Kidney epithelial cell (primary cell): ENCODE measurements around the gene CPN2. TPM values are rescaled to one million over a fixed set of nuclear protein-coding genes. Genes with fewer than 3 reads are reported as not detected.

Source experiments
- DNase-seq: peaks from one replicate; pipeline ENCODE4 v3.0.0-alpha.2; 2010; ENCODE audit warnings: low read depth
- H3K27me3 ChIP-seq: 2 replicates; pipeline ENCODE4 v1.6.0; 2011; ENCODE audit warnings: low read length; ENCODE audit not compliant: control insufficient read depth, insufficient read depth
- H3K36me3 ChIP-seq: 2 replicates; pipeline ENCODE4 v1.5.1; 2011; ENCODE audit warnings: low read length; ENCODE audit not compliant: control insufficient read depth, insufficient read depth
- H3K4me3 ChIP-seq: 2 replicates; pipeline ENCODE4 v1.5.1; 2011; ENCODE audit warnings: low read depth, mild to moderate bottlenecking, control low read depth, low read length
- total RNA-seq: library from RNA; depleted of rRNA; stranded (reverse); fragments of >200 nt; gene quantifications from 2 replicates; pipeline ENCODE4 v1.2.3, GENCODE V29; 2015
- TF ChIP-seq, protein P1 (sequence below): IDR thresholded peaks from 2 replicates; pipeline ENCODE4 v1.5.1; 2011; ENCODE audit warnings: mild to moderate bottlenecking, moderate library complexity, low read length, control low read depth, inconsistent platforms; ENCODE audit not compliant: insufficient read depth, poor library complexity, severe bottlenecking

The CPN2 gene
- total RNA-seq, 1 donor from 2014 or later = not detected

DNA sequence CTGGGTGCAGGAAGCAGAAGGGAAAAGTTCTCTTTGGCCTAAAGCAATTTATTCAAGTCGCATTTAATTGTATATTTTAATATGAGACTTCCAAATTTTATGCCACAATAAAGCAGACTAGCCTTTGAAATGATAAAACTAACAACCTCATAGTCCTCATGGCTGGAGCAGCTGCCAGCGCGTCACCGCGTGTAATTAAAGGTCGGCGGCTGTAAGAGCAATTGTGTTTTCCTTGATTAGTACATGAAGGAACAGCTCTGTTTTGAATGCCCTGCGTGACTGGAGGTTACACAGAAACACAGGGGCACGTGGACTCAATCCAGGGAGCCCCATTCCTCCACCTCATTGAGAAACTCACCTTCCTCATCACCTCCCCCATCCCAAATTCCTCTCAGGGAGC, 28.5 kb upstream of the CPN2 start:
- DNase-seq = no peak
- Histone ChIP-seq H3K36me3 (no peaks in the 10 kb centered on the region), H3K4me3 (no peak overlapping the region), H3K27me3 (peaks cover 26% of the 10 kb centered on the region)
- TF ChIP-seq, protein P1, sequence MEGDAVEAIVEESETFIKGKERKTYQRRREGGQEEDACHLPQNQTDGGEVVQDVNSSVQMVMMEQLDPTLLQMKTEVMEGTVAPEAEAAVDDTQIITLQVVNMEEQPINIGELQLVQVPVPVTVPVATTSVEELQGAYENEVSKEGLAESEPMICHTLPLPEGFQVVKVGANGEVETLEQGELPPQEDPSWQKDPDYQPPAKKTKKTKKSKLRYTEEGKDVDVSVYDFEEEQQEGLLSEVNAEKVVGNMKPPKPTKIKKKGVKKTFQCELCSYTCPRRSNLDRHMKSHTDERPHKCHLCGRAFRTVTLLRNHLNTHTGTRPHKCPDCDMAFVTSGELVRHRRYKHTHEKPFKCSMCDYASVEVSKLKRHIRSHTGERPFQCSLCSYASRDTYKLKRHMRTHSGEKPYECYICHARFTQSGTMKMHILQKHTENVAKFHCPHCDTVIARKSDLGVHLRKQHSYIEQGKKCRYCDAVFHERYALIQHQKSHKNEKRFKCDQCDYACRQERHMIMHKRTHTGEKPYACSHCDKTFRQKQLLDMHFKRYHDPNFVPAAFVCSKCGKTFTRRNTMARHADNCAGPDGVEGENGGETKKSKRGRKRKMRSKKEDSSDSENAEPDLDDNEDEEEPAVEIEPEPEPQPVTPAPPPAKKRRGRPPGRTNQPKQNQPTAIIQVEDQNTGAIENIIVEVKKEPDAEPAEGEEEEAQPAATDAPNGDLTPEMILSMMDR = no peak

DNA sequence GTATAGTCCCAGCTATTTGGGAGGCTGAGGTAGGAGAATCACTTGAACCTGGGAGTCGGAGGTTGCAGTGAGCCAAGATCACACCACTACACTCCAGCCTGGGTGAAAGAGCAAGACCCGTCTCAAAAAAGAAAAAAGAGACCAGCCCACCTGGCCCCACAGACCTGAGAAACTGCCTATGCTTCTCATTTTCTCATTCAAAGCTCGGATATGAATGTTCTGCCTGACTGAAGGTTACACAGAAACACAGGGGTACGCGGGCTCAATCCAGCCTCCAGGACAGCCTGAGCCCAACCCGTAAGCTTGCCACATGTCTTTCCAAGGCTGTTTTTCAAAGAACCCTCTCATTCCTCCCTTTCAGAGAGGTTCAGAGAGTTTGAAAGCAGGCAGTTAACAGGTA, 28.1 kb upstream of the CPN2 start:
- no peak overlapping the region for H3K4me3 ChIP-seq
- peaks cover 22% of the 10 kb centered on the region for H3K27me3 ChIP-seq
- no peak for DNase-seq
- H3K36me3 ChIP-seq = no peaks in the 10 kb centered on the region
- TF ChIP-seq, protein P1 = no peak

DNA sequence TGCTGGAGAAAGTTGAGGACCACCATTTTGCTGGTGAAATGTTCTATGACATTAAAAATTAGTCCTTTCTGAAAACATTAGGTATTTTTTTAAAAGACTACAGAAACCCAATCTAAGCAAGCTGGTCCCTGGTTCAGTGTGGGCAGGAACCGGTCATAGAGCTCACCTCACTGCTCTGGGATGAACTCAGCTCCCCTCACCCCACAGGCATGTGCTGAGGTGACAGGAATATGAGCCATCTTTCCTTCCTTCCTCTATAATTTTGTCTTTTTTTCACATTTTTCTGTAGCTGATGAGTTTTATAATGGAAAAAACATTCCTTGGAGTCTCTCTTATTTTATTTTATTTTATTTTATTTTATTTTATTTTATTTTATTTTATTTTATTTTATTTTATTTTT, 26.6 kb upstream of the CPN2 start:
- peaks cover 15% of the 10 kb centered on the region for H3K27me3 ChIP-seq
- DNase-seq = no peak
- no peaks in the 10 kb centered on the region for H3K36me3 ChIP-seq
- no peak overlapping the region for H3K4me3 ChIP-seq
- TF ChIP-seq, protein P1 = no peak

DNA sequence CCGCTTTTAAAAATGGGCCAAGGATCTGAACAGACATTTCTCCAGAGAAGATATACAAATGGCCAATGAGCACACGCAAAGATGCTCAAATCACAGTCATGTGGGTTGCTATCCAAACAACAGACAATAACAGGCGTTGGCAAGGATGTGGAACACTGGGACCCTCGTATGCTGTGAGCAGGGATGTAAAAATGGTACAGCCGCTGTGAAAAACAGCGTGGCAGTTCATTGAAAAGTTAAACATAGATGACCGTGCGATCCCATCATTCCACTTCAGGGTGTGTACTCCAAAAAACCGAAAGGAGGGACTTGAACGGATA, 25.1 kb upstream of the CPN2 start:
- no peak for DNase-seq
- H3K27me3 ChIP-seq = peaks cover 14% of the 10 kb centered on the region
- H3K4me3 ChIP-seq = no peak overlapping the region
- TF ChIP-seq, protein P1 = no peak
- no peaks in the 10 kb centered on the region for H3K36me3 ChIP-seq

DNA sequence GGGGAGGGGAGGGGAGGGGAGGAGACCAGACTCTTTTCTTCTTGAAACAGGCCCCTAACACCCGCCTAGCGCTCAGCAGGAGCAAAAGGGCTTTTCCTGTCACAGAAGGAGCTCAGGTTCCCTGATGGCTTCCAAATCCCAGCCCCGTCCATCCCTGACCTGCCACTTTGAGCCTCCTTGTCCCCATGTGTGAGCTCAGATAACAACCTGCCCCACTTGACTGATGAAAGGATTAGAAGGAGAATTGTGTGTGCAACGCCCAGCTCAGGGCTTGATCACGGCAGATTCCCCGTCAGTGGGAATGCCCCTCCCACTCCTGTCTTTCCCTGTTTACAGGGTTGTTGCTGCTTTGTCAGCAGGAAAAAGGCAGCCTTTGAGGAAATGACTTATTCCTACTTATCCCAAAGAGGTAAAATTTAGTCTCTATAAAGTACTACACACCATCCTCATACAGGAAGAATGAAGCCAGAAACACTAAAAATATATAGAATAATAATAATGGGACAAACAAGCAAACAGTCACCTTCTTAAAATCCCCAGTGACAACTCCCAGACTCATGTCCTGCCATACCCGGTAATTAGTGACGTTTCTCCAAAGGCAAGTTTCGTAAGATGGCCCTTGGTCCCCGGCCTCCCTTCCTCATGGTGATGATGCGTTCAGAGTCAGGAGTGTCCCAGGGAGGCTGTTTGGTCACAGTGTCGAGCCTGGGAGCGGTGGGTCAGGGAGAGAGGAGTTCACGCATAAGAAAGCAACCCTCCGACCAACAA, 24.5 kb upstream of the CPN2 start:
- Histone ChIP-seq H3K4me3 (no peak overlapping the region), H3K27me3 (peaks cover 15% of the 10 kb centered on the region), H3K36me3 (no peaks in the 10 kb centered on the region)
- TF ChIP-seq, protein P1 = no peak
- DNase-seq = no peak

DNA sequence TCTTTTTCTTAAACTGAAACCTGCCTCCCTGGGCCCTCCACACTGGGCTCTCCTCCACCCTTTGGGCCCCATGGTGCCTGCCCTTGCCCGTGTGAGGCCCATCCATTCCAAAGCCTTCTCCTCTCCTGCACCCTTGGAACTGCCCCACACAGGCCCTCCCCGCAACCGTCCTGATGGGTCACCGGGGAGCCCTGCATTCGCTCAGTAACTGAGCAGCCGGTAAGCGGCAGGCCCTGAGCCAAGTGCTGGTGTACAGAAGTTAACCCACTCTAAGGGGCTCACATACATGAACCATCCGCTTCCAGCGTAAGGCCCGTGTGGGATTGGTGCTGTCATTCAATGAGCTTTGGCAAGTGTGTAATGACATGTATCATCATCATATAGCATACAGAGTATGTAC, 23.8 kb upstream of the CPN2 start:
- TF ChIP-seq, protein P1 = no peak
- no peak overlapping the region for H3K4me3 ChIP-seq
- no peaks in the 10 kb centered on the region for H3K36me3 ChIP-seq
- H3K27me3 ChIP-seq = peaks cover 18% of the 10 kb centered on the region
- DNase-seq = no peak
